Vagina (tissue), 2 donors: ENCODE results near the gene DDX51.

ENCODE experiments used
- POLR2A ChIP-seq, 2 donors: fragments of 450-650 bp; IDR thresholded peaks; one replicate each; pipeline ENCODE4 v1.6.1; 2017; ENCODE audit warnings: antibody characterized with exemption in 2 of 2, mild to moderate bottlenecking in 2 of 2, moderate library complexity in 2 of 2
- POLR2AphosphoS5 ChIP-seq, 2 donors: sonication (generic); formaldehyde crosslinking; IDR thresholded peaks; one replicate each; pipeline ENCODE4 v1.9.0; 2017; ENCODE audit warnings: antibody characterized with exemption in 2 of 2, mild to moderate bottlenecking in 2 of 2, low read depth in 1 of 2; ENCODE audit not compliant: insufficient read depth in 1 of 2
- TF ChIP-seq, protein P1 (sequence below), 3 experiments: fragments of 450-650 bp in 2 of 3; fragments of 200-600 bp in 1 of 3; sonication (generic) in 1 of 3; IDR thresholded peaks; one replicate each; pipeline ENCODE4 v1.5.1; 2017 to 2019; ENCODE audit warnings: antibody characterized with exemption in 3 of 3, mild to moderate bottlenecking in 2 of 3, moderate library complexity in 2 of 3

GRCh38 chr12:132150780-132151144 lies 6.6 kb upstream of the DDX51 start:
- TF ChIP-seq POLR2AphosphoS5 (IDR thresholded peaks at IDR 0.05; ENCODE audit: insufficient read depth in 1 of 2, low read depth in 1 of 2) (no peak), POLR2A (IDR thresholded peaks at IDR 0.05) (no peak)
- TF ChIP-seq, protein P1, sequence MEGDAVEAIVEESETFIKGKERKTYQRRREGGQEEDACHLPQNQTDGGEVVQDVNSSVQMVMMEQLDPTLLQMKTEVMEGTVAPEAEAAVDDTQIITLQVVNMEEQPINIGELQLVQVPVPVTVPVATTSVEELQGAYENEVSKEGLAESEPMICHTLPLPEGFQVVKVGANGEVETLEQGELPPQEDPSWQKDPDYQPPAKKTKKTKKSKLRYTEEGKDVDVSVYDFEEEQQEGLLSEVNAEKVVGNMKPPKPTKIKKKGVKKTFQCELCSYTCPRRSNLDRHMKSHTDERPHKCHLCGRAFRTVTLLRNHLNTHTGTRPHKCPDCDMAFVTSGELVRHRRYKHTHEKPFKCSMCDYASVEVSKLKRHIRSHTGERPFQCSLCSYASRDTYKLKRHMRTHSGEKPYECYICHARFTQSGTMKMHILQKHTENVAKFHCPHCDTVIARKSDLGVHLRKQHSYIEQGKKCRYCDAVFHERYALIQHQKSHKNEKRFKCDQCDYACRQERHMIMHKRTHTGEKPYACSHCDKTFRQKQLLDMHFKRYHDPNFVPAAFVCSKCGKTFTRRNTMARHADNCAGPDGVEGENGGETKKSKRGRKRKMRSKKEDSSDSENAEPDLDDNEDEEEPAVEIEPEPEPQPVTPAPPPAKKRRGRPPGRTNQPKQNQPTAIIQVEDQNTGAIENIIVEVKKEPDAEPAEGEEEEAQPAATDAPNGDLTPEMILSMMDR (IDR thresholded peaks at IDR 0.05) = no peak
